Inferior parietal cortex (tissue), 1 donor: ENCODE measurements around the gene FA2H.
A peak's percentile ranks its signal among the peaks of the same experiment; 100 is the strongest.
"Not testable (repeated sequence)": the region's sequence is repeated elsewhere in the genome, so short reads cannot be mapped to it uniquely, and the experiment has no call there.

Experiments
- DNase-seq: peaks from one replicate; pipeline ENCODE4 v3.0.0-alpha.2; 2016; ENCODE audit errors: extremely low spot score

The FA2H gene

DNA sequence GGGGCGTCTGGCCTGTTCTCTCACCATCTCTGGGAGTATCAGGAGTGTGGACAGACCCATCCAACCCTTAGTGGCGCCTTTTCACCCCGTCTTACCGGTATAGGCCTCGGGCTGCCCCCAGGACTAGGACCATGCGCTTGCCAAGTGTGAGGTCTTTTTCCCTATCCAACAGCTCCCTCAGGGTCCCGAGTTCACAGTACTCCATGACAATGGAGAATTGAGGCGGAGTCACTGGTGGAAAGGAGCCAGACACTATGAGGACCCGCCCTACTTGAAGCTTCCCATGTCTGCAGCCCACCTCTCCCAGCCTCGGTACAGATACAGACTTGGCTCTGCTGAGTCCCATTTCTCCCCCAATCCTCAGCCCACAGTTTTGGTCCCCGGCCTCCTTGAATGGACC is 92.1 kb downstream of the FA2H start:
- no peak for DNase-seq

DNA sequence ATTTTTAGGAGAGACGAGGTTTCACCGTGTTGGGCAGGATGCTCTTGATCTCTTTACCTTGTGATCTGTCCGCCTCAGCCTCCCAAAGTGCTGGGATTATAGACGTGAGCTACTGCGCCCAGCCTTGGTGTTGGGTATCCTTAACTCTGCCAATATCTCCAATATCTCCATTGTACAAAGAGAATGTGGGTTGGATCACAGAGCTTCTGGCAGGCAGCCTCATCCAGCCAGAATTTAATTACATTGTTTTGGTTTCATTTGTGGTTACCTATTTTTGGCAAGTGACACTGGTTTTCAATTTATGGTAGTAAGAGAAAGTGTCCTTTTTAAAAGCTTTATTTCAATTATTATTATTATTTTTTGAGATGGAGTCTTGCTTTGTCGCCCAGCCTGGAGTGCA is 93.9 kb downstream of the FA2H start:
- no peak for DNase-seq

DNA sequence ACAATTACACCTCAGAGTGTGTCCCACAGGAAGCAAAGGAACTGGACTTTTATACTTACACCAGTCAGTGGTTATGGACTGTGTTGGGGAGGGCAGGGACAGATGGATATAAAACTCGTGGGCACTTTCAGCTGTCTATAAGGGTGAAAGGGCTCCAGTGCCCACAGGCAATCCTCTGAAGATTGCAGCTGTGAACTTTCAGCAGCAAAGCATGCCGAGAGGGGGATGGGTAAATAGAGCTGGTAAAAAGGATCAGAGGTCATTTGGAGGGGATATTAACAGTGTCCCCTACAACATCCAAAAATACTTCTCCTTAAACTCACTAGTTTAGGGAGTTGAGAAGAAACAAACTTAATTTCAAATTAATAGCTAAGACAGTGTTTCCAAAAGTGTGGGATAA is 94.6 kb downstream of the FA2H start:
- DNase-seq: no peak

DNA sequence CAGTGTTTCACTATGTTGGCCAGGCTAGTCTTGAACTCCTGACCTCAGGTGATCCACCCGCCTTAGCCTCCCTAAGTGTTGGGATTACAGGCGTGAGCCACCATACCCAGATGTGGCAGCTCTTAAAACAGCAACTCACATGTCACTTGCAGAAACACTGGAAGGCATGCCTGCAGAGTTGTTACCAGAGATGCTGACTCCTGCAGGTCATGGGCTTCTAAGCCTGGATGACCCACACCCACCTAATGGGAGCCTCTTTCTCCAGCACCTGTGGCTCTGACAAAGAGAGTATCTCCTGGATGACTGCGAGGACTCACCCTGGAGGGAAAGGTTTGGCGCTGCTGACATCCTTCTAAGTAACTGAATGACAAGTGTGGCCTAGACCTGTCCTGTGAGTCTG is 96.8 kb downstream of the FA2H start:
- no peak for DNase-seq

DNA sequence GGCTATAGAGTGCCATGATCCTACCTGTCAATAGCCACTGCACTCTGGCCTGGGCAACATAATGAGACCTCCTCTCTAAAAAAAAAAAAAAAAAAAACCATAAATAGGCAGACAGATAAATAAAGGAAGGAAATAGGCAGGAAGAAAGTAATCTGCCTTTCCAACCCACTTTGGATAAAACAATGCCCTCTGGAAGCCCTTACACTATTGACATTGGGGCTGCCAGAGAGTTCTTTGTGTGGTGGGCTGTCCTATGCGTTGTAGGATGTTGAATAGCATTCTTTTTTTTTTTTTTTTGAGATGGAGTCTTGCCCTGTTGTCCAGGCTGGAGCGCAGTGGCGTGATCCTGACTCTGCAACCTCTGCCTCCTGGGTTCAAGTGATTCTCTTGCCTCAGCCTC is 100.7 kb downstream of the FA2H start:
- DNase-seq: no peak

DNA sequence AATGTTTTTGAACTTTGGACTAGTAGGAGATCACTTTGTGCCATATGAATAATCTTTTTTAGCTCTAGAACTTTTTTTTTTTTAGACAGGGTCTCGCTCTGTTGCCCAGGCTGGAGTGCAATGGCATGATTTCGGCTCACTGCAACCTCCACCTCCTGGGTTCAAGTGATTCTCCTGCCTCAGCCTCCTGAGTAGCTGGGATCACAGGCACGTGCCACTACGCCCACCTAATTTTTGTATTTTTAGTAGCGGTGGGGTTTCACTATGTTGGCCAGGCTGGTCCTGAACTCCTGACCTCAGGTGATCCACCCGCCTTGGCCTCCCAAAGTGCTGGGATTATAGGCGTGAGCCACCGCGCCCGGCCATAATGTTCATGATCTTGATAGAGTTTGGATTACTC is 105.7 kb downstream of the FA2H start:
- not testable (repeated sequence) for DNase-seq

DNA sequence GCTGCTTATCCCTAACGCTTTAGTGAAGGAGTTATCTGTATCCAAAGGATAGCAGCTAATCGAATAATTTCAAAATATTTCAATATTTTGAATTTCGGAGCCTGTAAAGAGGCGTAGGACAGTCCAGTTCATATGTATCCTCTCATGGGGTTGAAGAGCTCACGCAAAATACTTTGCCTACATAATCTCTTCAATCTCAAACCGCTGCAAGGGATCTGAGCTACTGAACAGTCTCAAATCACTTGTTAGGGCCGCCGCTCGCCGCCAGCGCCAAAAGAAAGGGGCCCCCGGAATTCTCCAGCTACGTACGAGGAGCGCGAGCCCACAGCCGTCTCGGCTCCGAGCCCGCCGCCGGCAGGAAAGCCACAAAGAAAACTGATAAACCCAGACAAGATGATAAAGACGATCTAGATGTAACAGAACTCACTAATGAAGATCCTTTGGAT is 107.3 kb downstream of the FA2H start:
- DNase-seq: peak; percentile 33

DNA sequence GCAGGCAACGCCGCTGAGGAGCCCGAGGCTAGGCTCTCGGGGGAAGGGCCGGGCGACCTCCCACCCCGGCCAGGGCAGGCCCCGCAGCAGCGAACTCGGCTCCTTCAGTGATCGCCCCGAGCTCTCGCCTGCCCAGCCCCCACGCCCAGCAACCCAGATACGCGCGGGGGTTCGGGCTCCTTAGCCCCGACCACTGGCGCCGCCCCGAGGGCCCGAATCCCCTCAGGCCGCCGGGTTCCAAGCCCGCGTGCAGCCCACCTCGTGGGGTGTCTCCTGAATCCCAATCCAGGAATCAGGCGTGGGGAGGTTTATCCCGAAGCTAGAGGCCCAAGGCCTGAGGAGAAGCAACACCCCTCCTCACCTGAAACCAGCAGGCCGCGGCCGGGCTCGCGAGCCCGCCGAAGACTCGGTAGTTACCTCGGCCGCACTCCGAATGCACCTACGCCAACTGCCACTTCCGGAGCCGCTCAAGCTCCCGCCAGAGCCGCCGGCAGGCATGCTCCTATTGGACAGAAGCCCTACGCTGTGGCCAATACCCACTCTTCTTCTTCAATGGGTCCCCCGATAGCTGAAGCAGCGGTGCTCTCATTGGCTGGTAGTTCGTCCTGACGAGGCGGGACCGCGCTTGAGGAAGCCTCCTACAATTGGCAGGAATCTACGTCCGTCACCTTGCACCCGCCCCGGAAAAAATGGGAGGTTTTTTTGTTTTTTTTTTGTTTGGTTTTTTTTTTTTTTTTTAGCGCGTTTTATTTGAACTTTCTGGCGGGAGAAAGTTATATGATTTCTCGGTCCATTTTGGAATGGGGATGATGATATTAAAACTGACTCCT is 108.0 kb downstream of the FA2H start, which contains the start of gene RFWD3:
RFWD3 (minus strand) TSS at position 453 of the 830 bp plus-strand sequence. CDS start 5,428 bp downstream, outside the sequence.
- peak; percentile 99 for DNase-seq

DNA sequence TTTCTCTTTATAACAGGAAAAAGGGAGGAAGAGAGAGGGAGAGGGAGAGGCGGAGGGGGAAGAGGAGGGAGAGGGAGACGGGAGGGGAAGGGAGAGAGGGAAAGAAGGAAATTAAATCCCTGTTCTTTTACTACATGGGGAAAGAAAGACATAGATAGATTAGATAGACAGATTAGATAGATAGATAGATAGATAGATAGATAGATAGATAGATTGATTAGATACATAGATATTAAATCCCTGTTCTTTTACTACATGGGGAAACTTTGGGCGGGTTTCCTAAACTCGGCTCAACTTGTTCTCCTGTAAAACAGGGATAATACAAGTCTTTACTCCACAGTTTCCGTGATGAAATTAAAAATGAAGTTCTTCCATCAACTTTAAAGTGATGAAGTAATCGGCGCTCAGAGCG is 108.6 kb downstream of the FA2H start:
- DNase-seq: no peak
